ENCODE data around the gene EEF1AKMT2. TPM values are rescaled to one million over a fixed set of nuclear protein-coding genes. Genes with fewer than 3 reads are reported as not detected.

Gene EEF1AKMT2
- total and polyA plus RNA-seq, 2 of the 13 experiments (the other 11 are each of a cell fraction or from before 2014, with no cell fraction given) = 11.3 to 19.3 TPM

DNA sequence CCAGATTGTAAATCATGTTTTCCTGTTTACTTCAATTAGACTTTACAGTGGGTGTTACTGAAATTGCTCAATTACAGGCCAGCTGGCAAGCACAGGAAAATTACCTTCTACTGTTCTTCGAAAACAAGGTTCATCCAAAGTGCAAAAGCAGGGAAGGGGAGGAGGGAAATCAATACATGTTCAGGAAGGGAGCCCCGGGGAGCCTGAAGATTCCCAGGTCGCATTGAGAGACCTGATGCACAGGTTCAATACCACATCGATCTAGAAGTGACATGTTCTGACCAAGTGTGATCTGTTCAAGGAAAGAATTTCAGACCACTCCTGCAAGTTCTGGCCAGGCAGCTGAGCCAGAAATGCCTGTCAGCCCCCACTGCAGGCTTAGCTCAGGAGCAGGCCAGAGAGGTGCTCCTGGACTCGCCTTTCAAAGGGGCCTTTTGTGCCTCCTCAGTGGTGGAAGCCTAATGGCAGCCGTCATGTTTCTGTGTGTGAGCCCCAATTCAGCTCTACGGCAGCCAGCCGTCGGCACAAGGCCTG, 83.4 kb downstream of the EEF1AKMT2 start (continued):
- TF ChIP-seq REL (CRISPR knock-in tag; conservative IDR thresholded peaks at IDR 0.05) = no peak
- TF ChIP-seq, protein P1, sequence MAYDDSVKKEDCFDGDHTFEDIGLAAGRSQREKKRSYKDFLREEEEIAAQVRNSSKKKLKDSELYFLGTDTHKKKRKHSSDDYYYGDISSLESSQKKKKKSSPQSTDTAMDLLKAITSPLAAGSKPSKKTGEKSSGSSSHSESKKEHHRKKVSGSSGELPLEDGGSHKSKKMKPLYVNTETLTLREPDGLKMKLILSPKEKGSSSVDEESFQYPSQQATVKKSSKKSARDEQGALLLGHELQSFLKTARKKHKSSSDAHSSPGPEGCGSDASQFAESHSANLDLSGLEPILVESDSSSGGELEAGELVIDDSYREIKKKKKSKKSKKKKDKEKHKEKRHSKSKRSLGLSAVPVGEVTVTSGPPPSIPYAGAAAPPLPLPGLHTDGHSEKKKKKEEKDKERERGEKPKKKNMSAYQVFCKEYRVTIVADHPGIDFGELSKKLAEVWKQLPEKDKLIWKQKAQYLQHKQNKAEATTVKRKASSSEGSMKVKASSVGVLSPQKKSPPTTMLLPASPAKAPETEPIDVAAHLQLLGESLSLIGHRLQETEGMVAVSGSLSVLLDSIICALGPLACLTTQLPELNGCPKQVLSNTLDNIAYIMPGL (CRISPR knock-in tag; IDR thresholded peaks at IDR 0.05; ENCODE audit: borderline replicate concordance in 1 of 2, low read depth in 1 of 2) = no peak
- no peak for TF ChIP-seq JUN (CRISPR knock-in tag; IDR thresholded peaks at IDR 0.05)
- TF ChIP-seq, protein P2, sequence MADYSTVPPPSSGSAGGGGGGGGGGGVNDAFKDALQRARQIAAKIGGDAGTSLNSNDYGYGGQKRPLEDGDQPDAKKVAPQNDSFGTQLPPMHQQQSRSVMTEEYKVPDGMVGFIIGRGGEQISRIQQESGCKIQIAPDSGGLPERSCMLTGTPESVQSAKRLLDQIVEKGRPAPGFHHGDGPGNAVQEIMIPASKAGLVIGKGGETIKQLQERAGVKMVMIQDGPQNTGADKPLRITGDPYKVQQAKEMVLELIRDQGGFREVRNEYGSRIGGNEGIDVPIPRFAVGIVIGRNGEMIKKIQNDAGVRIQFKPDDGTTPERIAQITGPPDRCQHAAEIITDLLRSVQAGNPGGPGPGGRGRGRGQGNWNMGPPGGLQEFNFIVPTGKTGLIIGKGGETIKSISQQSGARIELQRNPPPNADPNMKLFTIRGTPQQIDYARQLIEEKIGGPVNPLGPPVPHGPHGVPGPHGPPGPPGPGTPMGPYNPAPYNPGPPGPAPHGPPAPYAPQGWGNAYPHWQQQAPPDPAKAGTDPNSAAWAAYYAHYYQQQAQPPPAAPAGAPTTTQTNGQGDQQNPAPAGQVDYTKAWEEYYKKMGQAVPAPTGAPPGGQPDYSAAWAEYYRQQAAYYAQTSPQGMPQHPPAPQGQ (CRISPR knock-in tag; IDR thresholded peaks at IDR 0.05; ENCODE audit: borderline replicate concordance) = no peak
- peak; percentile 67; the same call in 1 of the 2 replicates for TF ChIP-seq HDAC1 (CRISPR knock-in tag; IDR thresholded peaks at IDR 0.05)
- TF ChIP-seq ZNF782 (CRISPR knock-in tag; IDR thresholded peaks at IDR 0.05; ENCODE audit: borderline replicate concordance) = no peak
- no peak for TF ChIP-seq REXO4 (CRISPR knock-in tag; IDR thresholded peaks at IDR 0.05; ENCODE audit: borderline replicate concordance)
- TF ChIP-seq, protein P3, sequence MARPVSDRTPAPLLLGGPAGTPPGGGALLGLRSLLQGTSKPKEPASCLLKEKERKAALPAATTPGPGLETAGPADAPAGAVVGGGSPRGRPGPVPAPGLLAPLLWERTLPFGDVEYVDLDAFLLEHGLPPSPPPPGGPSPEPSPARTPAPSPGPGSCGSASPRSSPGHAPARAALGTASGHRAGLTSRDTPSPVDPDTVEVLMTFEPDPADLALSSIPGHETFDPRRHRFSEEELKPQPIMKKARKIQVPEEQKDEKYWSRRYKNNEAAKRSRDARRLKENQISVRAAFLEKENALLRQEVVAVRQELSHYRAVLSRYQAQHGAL (CRISPR knock-in tag; IDR thresholded peaks at IDR 0.05; ENCODE audit: not compliant biosample characterization) = no peak
- TF ChIP-seq MYC (CRISPR knock-in tag; IDR thresholded peaks at IDR 0.05; ENCODE audit: borderline replicate concordance) = 0 out of 2 replicates have a peak, but pooled peaks have one; percentile 13
- peak; percentile 96 for TF ChIP-seq TBL1XR1 (IDR thresholded peaks at IDR 0.05; ENCODE audit: borderline replicate concordance, low read length, partially characterized antibody)
- TF ChIP-seq ZBTB37 (CRISPR knock-in tag; IDR thresholded peaks at IDR 0.05) = no peak
- TF ChIP-seq ZNF33A (CRISPR knock-in tag; IDR thresholded peaks at IDR 0.05; ENCODE audit: borderline replicate concordance) = no peak
- no peak for TF ChIP-seq ZSCAN29 (CRISPR knock-in tag; conservative IDR thresholded peaks at IDR 0.05)
- peak; percentile 100 for TF ChIP-seq BCL6 (CRISPR knock-in tag; IDR thresholded peaks at IDR 0.05)
- no peak for TF ChIP-seq MEIS2 (CRISPR knock-in tag; IDR thresholded peaks at IDR 0.05)
- TF ChIP-seq, protein P4, sequence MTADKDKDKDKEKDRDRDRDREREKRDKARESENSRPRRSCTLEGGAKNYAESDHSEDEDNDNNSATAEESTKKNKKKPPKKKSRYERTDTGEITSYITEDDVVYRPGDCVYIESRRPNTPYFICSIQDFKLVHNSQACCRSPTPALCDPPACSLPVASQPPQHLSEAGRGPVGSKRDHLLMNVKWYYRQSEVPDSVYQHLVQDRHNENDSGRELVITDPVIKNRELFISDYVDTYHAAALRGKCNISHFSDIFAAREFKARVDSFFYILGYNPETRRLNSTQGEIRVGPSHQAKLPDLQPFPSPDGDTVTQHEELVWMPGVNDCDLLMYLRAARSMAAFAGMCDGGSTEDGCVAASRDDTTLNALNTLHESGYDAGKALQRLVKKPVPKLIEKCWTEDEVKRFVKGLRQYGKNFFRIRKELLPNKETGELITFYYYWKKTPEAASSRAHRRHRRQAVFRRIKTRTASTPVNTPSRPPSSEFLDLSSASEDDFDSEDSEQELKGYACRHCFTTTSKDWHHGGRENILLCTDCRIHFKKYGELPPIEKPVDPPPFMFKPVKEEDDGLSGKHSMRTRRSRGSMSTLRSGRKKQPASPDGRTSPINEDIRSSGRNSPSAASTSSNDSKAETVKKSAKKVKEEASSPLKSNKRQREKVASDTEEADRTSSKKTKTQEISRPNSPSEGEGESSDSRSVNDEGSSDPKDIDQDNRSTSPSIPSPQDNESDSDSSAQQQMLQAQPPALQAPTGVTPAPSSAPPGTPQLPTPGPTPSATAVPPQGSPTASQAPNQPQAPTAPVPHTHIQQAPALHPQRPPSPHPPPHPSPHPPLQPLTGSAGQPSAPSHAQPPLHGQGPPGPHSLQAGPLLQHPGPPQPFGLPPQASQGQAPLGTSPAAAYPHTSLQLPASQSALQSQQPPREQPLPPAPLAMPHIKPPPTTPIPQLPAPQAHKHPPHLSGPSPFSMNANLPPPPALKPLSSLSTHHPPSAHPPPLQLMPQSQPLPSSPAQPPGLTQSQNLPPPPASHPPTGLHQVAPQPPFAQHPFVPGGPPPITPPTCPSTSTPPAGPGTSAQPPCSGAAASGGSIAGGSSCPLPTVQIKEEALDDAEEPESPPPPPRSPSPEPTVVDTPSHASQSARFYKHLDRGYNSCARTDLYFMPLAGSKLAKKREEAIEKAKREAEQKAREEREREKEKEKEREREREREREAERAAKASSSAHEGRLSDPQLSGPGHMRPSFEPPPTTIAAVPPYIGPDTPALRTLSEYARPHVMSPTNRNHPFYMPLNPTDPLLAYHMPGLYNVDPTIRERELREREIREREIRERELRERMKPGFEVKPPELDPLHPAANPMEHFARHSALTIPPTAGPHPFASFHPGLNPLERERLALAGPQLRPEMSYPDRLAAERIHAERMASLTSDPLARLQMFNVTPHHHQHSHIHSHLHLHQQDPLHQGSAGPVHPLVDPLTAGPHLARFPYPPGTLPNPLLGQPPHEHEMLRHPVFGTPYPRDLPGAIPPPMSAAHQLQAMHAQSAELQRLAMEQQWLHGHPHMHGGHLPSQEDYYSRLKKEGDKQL (CRISPR knock-in tag; IDR thresholded peaks at IDR 0.05; ENCODE audit: low read depth) = no peak
- TF ChIP-seq DR1 (CRISPR knock-in tag; IDR thresholded peaks at IDR 0.05) = no peak
